ENCODE results near the gene SPRTN. TPM values are rescaled to one million over a fixed set of nuclear protein-coding genes. Genes with fewer than 3 reads are reported as not detected.
A peak's percentile ranks its signal among the peaks of the same experiment; 100 is the strongest.

The SPRTN gene
- total RNA-seq, 2 donors from 2014 or later, result 6.7 to 15.2 TPM

DNA sequence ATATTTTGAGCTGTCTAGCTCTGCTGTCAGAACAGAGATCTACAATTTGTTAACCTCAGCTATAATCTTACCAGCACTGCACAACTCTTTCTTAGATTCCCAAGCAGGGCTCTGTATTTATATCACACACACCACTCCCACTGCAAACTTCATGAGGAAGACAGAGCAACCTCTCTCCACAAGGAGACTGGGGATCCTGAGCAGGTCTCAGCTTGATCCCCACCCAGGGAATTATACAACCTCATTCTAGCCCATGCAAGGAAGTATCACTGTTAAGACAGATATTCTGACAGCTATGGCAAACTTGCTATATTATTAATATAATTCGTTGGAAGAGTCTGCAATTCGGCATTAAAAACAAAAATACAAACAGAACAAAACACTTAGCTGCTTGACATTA is 43.6 kb downstream of the SPRTN start:
- Mint-ChIP-seq H3K27ac (no peak overlapping the region), H3K36me3 (ENCODE audit: low read depth) (peaks cover 6% of the 10 kb centered on the region), H3K4me3 (no peak overlapping the region), H3K4me1 (peaks cover 22% of the 10 kb centered on the region), H3K27me3 (no peaks in the 10 kb centered on the region), H3K9me3 (no peaks in the 10 kb centered on the region)
- no peak for ATAC-seq (replicated peaks)

DNA sequence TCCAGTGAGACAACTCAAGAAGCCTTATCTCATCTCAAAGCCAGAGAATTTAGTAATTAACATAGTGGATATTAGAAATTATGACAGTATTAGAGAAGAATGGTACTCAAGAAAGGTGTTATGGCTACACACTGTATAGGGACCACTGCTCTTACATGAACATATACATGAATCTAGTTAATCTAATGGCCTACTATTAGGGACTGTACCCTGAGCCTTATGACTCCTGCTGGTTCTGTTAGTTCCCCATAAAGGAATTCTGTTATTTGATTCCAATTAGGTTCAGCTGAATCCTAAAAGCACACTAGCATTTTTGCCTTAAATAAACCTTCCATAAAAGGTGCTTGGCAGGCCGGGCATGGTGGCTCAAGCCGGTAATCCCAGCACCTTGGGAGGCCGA is 44.3 kb downstream of the SPRTN start:
- H3K27me3 Mint-ChIP-seq, result no peaks in the 10 kb centered on the region
- H3K9me3 Mint-ChIP-seq, result no peaks in the 10 kb centered on the region
- H3K36me3 Mint-ChIP-seq (ENCODE audit: low read depth), result peaks cover 8% of the 10 kb centered on the region
- H3K27ac Mint-ChIP-seq, result no peak overlapping the region
- no peak overlapping the region for H3K4me3 Mint-ChIP-seq
- H3K4me1 Mint-ChIP-seq, result peaks cover 15% of the 10 kb centered on the region
- ATAC-seq (replicated peaks), result no peak

GRCh38 chr1:231383159-231383860 is 45.2 kb downstream of the SPRTN start:
- no peaks in the 10 kb centered on the region for H3K27me3 Mint-ChIP-seq
- no peak for ATAC-seq (replicated peaks)
- H3K9me3 Mint-ChIP-seq, result no peaks in the 10 kb centered on the region
- H3K36me3 Mint-ChIP-seq (ENCODE audit: low read depth), result peaks cover 15% of the 10 kb centered on the region
- no peak overlapping the region for H3K4me3 Mint-ChIP-seq
- no peak overlapping the region for H3K27ac Mint-ChIP-seq
- peaks cover 16% of the 10 kb centered on the region for H3K4me1 Mint-ChIP-seq

DNA sequence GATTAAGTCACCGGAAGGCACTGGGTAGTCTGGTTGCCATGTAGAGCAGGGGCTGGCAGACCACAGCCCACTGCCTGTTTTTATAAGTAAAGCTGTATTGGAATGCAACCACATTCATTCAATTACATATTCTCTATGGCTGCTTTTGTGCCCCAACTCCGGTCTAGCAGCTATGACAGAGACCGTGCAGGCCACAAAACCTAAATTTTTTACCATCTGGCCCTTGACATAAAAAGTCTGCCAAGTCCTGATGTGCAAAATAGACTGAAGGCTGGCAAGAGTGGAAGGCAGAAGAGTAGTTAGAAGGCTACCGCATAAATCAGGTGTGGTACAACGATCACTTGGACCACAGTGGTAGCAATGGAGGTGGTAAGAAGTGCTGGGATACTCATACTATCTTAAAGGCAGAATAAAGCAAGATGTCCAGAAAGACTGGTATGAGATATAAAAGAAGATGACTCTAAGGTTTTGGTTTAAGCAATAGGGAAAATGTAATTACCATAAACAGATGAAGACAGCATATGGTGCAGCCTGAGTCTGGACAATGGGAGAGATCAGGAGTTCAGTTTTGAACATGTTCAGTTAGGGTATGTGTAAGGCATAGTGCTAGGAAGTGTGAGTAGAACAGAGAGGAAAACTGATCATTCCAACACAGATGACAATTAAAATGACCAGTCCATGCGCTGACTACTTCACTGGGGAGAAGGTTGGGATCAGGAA is 46.8 kb downstream of the SPRTN start:
- H3K4me3 Mint-ChIP-seq, result no peak overlapping the region
- no peaks in the 10 kb centered on the region for H3K27me3 Mint-ChIP-seq
- H3K9me3 Mint-ChIP-seq, result no peaks in the 10 kb centered on the region
- peaks cover 13% of the 10 kb centered on the region for H3K36me3 Mint-ChIP-seq (ENCODE audit: low read depth)
- ATAC-seq (replicated peaks), result no peak
- H3K4me1 Mint-ChIP-seq, result peaks cover 14% of the 10 kb centered on the region
- H3K27ac Mint-ChIP-seq, result no peak overlapping the region

DNA sequence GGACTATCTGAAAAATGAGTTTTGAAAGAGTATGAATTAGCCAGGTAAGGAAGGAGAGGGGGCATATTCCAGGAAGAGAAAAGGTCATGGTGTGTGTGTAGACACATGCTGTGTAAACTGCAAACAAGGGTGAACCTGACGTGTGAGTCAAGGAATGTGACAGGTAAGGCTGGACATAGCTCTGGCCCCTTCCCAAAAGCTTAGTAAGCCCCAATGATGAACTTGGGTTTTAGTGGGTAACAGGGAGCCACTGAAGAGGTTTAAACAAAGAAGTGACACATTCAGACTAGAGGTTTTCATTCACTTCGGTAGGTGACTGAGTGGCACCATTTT is 47.3 kb downstream of the SPRTN start:
- peaks cover 17% of the 10 kb centered on the region for H3K4me1 Mint-ChIP-seq
- H3K27me3 Mint-ChIP-seq, result no peaks in the 10 kb centered on the region
- no peak for ATAC-seq (replicated peaks)
- H3K27ac Mint-ChIP-seq, result no peak overlapping the region
- no peaks in the 10 kb centered on the region for H3K9me3 Mint-ChIP-seq
- H3K4me3 Mint-ChIP-seq, result no peak overlapping the region
- H3K36me3 Mint-ChIP-seq (ENCODE audit: low read depth), result peaks cover 15% of the 10 kb centered on the region

DNA sequence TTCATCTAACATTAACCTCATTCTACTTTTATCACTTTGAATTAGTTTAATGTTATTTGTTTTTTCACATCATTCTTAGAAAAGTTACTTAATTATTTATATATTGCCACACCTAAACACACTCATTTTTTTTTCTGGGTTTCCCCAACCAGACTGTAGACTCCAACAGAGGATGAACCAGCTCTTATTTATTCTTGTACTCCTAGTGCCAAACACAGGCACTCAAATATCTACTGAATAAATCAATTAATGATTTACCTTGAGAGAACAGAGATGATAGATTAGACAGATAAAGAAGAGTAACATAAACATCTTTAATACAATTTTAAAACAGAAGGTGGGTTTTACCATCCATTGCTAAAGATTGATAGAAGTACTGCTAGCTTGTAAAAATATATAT is 48.4 kb downstream of the SPRTN start:
- Mint-ChIP-seq H3K27me3 (no peaks in the 10 kb centered on the region), H3K4me3 (no peak overlapping the region), H3K4me1 (peaks cover 18% of the 10 kb centered on the region), H3K27ac (no peak overlapping the region), H3K36me3 (ENCODE audit: low read depth) (peaks cover 15% of the 10 kb centered on the region), H3K9me3 (no peaks in the 10 kb centered on the region)
- ATAC-seq (replicated peaks), result no peak

GRCh38 chr1:231387770-231388669 is 49.9 kb downstream of the SPRTN start:
- peak; percentile 12 for ATAC-seq (replicated peaks)
- H3K27me3 Mint-ChIP-seq, result no peaks in the 10 kb centered on the region

GRCh38 chr1:231390071-231390470 is 52.0 kb downstream of the SPRTN start:
- Mint-ChIP-seq H3K27ac (no peak overlapping the region), H3K36me3 (ENCODE audit: low read depth) (peaks cover 15% of the 10 kb centered on the region), H3K9me3 (no peaks in the 10 kb centered on the region), H3K4me3 (peak overlapping the region; percentile 41), H3K27me3 (no peaks in the 10 kb centered on the region), H3K4me1 (peaks cover 27% of the 10 kb centered on the region)
- ATAC-seq (replicated peaks), result peak; percentile 91

More at GRCh38 chr1:231387770-231388669, 49.9 kb downstream of the SPRTN start:
- Mint-ChIP-seq H3K36me3 (ENCODE audit: low read depth) (peaks cover 15% of the 10 kb centered on the region), H3K9me3 (no peaks in the 10 kb centered on the region), H3K27ac (peak overlapping the region; percentile 68), H3K4me3 (peak overlapping the region; percentile 29), H3K4me1 (peaks cover 18% of the 10 kb centered on the region)

DNA sequence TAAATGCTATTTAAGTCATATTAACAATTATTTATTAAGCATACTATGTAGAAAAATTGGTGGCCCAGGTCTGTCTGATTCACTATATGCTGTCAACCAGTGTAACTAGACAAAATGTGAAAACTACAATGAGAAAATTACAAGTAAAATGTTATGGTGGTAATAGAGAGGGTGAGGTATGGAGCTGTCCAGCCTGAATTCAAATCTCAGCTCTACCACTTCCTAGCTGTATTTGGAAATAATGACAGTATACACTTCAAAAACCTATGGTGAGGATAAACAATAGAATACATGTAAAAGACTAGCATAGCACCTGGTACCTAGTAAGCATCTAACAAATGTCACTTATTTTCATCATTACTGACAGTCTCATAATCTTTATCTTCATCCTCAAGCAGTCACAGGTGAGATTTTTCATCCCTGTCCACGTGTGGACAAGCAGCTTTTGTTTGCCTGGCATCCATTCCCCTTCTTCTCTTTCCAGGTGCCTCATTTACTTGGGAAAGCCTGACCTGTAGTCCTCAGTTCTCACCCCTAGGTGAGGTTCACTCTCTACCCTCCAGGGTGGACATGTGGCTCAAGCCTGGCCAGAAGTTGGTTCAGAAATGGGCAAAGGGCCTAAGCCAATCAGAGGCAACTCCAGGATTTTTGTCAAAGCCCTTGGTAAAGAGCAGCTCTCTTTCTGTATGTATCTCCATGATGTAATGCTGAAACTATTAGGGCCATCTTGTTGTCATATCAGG is 54.5 kb downstream of the SPRTN start:
- Mint-ChIP-seq H3K27me3 (no peaks in the 10 kb centered on the region), H3K27ac (no peak overlapping the region), H3K4me1 (peaks cover 34% of the 10 kb centered on the region), H3K4me3 (no peak overlapping the region), H3K36me3 (ENCODE audit: low read depth) (peaks cover 11% of the 10 kb centered on the region), H3K9me3 (no peaks in the 10 kb centered on the region)
- ATAC-seq (replicated peaks), result no peak

GRCh38 chr1:231393668-231394067 is 55.6 kb downstream of the SPRTN start:
- H3K27me3 Mint-ChIP-seq, result no peaks in the 10 kb centered on the region
- ATAC-seq (replicated peaks), result no peak
- H3K4me1 Mint-ChIP-seq, result peaks cover 31% of the 10 kb centered on the region
- no peaks in the 10 kb centered on the region for H3K9me3 Mint-ChIP-seq
- H3K4me3 Mint-ChIP-seq, result no peak overlapping the region
- H3K27ac Mint-ChIP-seq, result no peak overlapping the region
- H3K36me3 Mint-ChIP-seq (ENCODE audit: low read depth), result peaks cover 16% of the 10 kb centered on the region

- Mint-ChIP-seq H3K9me3 (no peaks in the 10 kb centered on the region), H3K27ac (no peak overlapping the region), H3K4me3 (no peak overlapping the region), H3K27me3 (no peaks in the 10 kb centered on the region), H3K4me1 (peaks cover 27% of the 10 kb centered on the region), H3K36me3 (ENCODE audit: low read depth) (peaks cover 10% of the 10 kb centered on the region)
- ATAC-seq (replicated peaks), result no peak
These were observed 57.2 kb downstream of the SPRTN start for GRCh38 chr1:231395076-231395997.

GRCh38 chr1:231395998-231396390 is 57.9 kb downstream of the SPRTN start:
- H3K4me3 Mint-ChIP-seq, result no peak overlapping the region
- H3K36me3 Mint-ChIP-seq (ENCODE audit: low read depth), result peaks cover 10% of the 10 kb centered on the region
- peaks cover 25% of the 10 kb centered on the region for H3K4me1 Mint-ChIP-seq
- no peaks in the 10 kb centered on the region for H3K27me3 Mint-ChIP-seq
- no peak overlapping the region for H3K27ac Mint-ChIP-seq
- no peaks in the 10 kb centered on the region for H3K9me3 Mint-ChIP-seq
- no peak for ATAC-seq (replicated peaks)

DNA sequence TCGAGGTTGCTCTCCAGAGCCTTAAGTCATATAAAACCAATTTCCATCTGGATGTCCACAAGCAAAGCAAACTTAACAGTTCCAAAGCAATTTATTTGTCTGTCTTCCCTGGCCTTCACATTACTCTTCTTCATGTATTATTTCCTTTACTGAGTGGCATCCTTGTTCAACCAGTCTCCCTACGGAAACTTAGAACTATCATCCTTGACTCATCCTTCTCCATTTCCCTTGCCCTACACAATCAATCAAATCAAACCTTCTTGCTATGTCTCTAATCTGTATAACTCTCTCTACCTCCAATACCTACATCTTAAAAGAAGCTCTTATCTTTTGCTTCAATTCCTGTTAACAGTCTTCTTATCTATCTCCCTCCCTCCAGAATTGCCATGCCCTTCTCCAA is 58.5 kb downstream of the SPRTN start:
- no peak overlapping the region for H3K27ac Mint-ChIP-seq
- H3K4me1 Mint-ChIP-seq, result peaks cover 25% of the 10 kb centered on the region
- H3K4me3 Mint-ChIP-seq, result no peak overlapping the region
- peaks cover 10% of the 10 kb centered on the region for H3K36me3 Mint-ChIP-seq (ENCODE audit: low read depth)
- no peak for ATAC-seq (replicated peaks)
- no peaks in the 10 kb centered on the region for H3K27me3 Mint-ChIP-seq
- H3K9me3 Mint-ChIP-seq, result no peaks in the 10 kb centered on the region

All from activated T-helper 17 cell treated with anti-CD3 and anti-CD28 coated beads, Interleukin-2, amount 50 U/mL, for 72 hours (primary cell).